ENCODE data around the gene PARD3.
"Not testable (repeated sequence)": the region's sequence is repeated elsewhere in the genome, so short reads cannot be mapped to it uniquely, and the experiment has no call there.

Gene PARD3

GRCh38 chr10:34438741-34439140 is 376.4 kb downstream of the PARD3 start:
- no peak for DNase-seq

DNA sequence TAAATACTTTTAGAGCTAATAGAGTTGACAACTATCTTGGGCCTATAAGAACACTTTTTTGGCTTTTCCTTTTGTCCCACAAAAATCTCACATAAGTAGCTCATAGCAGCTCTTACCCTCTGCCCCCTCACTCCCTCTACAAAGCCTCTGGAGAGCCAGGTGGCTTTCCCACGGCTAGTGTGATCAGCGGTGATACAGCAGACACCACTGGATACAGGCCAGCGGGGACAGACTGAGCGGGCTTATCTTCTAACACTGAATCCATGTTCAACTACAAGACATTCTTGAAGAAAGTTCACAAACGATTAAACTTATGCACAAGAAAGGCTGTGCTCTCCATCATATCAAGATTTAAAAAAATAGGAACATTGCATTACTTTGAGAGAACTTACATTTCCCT is 377.2 kb downstream of the PARD3 start:
- no peak for DNase-seq

GRCh38 chr10:34434119-34434594 is 380.9 kb downstream of the PARD3 start:
- DNase-seq = no peak

DNA sequence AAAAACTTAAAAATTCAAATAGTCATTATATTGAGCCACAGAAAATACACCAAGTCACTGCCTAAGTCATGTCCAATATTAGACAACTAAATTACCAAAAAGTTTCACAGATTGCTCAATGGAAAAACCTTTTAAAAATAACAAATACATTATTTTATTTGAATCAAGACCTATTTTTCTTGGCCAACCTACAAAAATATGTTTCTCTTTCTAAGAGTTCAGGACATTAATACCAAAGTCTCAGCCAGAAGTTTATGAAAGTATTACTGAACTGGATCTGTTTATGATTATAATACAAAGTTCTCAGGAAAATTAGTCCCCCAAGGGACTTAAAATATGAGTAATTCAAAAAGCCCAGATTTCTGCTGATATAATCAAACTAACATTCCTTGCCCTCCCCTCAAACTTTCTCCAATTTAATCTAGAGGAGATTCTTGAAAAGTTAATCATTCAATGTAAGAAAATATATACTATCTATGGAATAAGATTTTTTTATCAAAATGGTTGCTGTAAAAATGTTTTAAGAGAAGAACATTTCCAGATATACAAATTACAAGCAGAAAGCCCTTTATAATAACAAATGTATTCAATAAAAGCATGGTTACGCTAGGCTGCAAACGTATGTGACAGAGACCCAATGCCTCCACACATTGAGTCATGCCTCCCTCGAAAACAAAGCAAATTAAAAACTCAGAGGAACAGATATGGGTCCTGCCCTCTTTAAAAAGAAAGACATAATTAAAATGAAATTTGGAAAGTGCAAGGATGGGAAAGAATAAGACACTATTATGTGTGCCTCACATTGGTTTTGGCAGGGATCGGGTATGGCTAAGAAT is 381.6 kb downstream of the PARD3 start:
- DNase-seq = no peak

DNA sequence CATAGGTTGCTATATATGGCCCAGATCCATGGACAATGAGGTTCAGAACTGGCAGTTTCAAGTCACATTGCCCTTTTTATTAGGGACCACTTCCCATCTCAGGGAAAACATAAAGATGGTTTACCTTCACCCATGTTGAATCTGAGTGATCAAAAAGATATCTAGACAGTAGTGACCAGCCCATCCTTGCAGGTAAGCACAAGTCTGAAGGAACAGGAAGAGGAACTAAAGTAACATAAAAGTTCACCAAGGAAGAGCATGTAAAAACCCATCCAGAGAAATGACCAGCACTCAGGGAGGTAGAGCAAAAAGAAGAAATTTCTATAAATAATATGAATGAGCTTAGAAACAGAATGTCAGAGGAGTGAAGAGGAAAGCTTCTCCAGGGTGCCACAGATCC is 382.5 kb downstream of the PARD3 start:
- no peak for DNase-seq

- DNase-seq = no peak
Observed at GRCh38 chr10:34430685-34431084, 384.4 kb downstream of the PARD3 start.

- no peak for DNase-seq
Observed at GRCh38 chr10:34428501-34428900, 386.6 kb downstream of the PARD3 start.

DNA sequence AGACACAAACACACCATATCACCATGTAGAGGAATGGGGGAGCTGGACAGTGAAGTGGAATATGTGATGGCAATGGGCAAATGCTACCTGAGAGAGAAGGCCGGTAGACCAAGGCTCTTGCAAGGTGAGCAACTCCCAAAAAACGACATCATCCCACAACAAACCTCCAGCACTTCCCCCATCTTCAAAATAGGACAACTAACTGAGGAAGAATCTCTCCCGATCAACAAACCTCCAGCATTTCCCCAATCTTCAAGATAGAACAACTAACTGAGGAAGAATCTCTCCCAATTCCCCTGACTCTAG is 387.2 kb downstream of the PARD3 start:
- DNase-seq = no peak

- not testable (repeated sequence) for DNase-seq
Observed at GRCh38 chr10:34427158-34427910, 387.8 kb downstream of the PARD3 start.

DNA sequence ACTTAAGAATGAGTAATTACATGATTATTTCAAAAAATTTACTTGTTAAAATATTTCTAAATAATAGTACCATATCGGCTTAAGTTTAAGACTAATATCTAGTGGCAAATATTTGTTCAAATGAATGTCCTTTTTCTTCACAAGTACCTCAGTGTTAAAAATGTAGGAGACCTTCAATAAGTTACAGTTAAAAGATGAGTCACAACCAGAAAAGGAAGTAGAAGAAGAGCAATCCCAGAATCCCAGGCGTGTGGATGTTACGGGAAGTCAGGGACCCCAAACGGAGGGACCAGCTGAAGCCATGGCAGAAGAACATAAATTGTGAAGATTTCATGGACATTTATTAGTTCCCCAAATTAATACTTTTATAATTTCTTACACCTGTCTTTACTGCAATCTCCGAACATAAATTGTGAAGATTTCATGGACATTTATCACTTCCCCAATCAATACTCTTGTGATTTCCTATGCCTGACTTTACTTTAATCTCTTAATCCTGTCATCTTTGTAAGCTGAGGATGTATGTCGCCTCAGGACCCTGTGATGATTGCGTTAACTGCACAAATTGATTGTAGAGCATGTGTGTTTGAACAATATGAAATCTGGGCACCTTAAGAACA is 388.4 kb downstream of the PARD3 start:
- not testable (repeated sequence) for DNase-seq

GRCh38 chr10:34426041-34426440 is 389.1 kb downstream of the PARD3 start:
- no peak for DNase-seq

- DNase-seq = no peak
Observed at GRCh38 chr10:34423673-34424625, 391.1 kb downstream of the PARD3 start.

- DNase-seq = no peak
Observed at GRCh38 chr10:34420795-34421194, 394.3 kb downstream of the PARD3 start.

- DNase-seq = no peak
Observed at GRCh38 chr10:34420273-34420672, 394.8 kb downstream of the PARD3 start.

DNA sequence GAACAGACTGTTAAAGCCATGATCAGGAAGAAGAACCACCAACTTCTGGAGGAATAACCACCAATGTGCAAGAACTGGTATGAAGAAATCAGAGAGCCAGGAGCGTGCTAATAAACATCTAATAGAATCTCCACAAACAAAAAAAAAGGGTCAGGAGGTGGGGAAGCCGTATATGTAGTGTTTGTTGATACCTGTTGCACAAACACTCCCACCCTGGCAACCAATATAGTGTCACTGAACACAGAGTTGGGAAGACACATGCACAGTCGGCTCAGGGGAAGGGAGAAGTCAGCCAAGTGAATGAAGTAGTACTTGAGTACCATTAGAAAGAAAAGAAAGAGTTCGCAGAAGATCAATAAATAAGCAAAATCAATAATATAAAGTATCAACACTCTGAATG is 400.1 kb downstream of the PARD3 start:
- no peak for DNase-seq

DNA sequence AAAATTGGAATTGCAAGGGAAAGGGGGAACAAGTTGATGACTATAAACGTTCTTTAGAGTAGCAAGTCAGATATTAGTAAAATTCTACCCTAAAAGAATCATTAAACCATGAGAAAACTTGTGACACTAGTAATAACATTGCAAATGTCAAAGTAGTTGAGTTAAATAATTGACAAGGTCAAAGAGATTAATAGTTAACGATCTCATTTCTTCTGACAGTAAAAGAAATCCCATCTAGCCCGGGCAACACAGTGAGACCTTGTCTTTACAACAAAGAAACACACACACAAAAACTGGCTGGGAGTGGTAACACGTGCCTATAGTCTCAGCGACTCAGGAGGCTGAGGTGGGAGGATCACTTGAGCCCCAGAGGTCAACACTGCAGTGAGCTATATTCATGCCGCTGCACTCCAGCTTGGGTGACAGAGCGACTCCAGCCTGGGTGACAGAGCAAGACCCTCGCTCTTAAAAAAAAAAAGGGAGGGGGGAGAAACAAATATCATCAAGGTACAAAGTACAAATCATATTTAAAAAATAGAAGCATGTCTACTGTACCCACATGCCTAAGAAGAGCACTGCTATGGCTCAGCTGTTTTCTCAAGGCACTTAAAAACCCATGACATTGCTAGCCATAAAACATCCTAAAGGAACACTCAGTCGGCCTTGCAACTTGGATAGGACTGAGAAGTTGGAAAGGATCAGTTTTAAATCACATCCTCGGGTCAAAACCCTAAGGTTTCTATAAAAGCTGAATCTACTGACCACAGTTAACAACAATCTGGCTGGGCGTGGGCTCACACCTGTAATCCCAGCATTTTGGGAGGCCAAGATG is 401.1 kb downstream of the PARD3 start:
- DNase-seq = no peak

DNA sequence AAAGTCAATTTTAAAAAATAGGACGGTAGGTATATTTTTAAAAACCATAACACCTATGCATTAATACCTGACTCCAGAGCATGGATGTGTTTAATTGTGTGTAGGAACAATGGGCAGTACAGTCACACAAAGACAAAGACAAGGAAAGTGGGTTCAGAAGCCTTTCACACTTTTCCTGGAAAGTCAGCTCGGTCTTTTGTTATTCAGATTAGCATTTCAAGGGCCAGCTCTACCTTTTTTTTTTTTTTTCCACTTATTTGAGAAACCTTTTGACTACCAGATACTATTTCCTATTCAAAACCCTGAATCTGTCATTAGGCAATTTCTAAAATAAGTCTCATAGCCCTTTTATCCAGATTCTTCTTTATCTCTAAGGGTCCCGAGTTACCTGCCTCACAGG is 401.9 kb downstream of the PARD3 start:
- DNase-seq = peak; percentile 4

GRCh38 chr10:34408956-34409355 is 406.1 kb downstream of the PARD3 start:
- DNase-seq = no peak

DNA sequence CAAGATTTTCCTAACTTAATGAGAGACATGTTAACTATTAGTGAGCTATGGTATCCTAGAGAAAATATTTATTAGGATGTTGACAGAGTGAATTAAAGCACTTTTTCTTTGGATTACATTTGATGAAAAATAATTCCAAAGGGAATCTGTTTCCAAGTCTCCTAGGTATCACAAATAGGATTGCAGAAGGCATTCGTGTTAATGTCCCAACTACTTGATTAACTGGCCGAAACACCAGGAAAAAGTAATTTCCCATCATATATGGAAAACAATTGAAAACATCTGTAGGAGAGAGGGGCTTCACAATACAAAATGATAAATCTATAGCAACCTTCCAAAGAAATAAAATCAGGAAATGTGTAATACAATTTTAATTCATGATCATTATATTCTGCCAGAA is 406.7 kb downstream of the PARD3 start:
- no peak for DNase-seq

GRCh38 chr10:34407324-34407805 is 407.7 kb downstream of the PARD3 start:
- DNase-seq = no peak

GRCh38 chr10:34406463-34407323 is 408.4 kb downstream of the PARD3 start:
- DNase-seq = no peak
